HT-29 (cell line): ENCODE data around the gene CAMTA1. TPM values are rescaled to one million over a fixed set of nuclear protein-coding genes. Genes with fewer than 3 reads are reported as not detected.
A peak's percentile ranks its signal among the peaks of the same experiment; 100 is the strongest.

ENCODE experiments used
- DNase-seq: peaks from one replicate; pipeline ENCODE4 v3.0.0-alpha.2; 2015; ENCODE audit warnings: low spot score
- total RNA-seq: library from RNA; depleted of rRNA; stranded (reverse); fragments of >200 nt; shearing (Covaris generic); gene quantifications from 2 replicates; pipeline ENCODE4 v1.2.3, GENCODE V29; 2014

Gene CAMTA1
- total RNA-seq, 1 experiment from 2014 or later: 62.2 TPM

DNA sequence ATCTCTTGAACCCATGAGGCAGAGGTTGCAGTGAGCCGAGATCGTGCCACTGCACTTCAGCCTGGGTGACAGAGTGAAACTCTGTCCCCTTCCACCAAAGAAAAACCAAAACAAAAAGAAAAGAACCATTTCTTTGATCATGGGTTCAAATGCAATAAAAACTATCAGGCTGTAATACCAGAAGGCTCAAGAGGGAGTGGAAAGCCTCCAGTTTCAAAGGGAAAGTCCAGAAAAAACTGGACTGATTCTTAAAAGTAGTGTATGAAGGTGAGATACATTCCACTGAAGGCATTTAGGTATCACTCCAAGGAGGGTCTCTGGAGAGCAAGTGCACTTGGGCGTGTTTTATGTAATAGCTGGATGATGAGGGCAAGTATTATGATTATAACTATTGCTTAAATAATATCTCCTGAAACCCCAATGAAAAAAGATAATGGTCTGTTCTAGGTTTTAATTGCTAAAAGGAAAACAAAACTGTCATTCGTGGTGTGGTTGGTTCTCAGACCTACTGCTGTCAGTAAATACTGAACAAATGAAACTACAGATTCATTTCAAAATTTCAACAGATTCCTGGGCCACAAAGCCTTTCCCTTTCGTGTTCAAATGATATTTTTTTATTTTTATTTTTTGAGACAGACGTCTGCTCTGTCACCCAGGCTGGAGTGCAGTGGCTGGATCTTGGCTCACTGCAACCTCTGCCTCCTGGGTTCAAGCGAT is 6.0 kb upstream of the CAMTA1 start:
- DNase-seq: no peak

GRCh38 chr1:6782151-6782550 is 3.1 kb upstream of the CAMTA1 start:
- DNase-seq: no peak

DNA sequence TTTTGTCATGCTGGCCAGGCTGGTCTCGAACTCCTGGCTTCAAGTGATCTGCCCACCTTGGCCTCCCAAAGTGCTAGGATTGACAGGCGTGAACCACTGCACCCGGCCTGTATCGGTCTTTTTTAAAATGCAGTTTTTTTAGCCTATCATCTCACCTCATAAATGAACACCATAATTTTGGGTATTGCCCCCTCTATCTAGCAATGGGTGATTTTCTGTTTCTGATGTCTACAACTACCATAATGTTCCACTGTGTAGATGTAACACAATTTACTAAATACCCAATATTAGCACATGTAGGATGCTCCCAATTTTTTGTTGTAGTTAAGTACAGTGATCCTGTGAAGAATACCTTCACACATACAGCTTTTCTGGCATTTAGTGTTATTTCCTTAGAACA is 2.0 kb upstream of the CAMTA1 start:
- DNase-seq: peak; percentile 3

GRCh38 chr1:6783936-6784559 is 1.2 kb upstream of the CAMTA1 start:
- no peak for DNase-seq

DNA sequence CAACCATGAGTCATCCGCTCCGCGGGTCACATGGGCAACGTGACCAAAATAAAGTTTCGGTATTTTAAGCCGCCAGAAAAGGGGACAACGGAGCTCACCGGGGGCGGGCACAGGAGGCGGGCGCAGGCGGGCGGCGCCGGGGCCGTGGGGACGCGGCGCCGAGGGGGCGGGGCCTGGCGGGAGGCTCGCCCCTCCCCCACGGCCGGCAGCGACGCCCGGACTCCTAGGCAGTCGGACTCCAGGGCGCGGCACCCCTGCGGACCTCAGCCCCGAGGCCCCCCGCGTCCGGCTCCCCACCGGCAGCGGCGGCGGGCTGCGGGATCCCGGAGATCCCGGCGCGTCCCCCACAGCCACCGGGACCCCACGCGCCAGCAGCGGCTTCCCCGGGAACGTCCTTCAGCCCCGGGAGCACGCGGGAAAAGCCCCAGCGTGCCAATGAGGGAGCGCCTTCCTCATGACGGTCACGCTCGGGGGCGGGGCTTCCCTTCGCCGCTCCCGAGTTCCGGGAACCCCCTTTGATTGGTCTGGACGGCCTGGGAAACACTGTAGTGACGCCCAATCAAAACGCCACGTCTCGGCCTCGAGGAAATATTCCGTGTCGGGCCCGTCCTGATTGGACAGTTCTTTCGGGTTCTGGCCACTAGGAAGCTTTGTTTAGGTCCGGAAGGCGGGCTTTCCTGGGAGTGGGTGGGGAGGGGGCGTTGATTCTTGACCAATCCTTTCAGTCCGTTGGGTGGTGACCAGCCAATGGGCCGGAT is 515 bp upstream of the CAMTA1 start:
- peak; percentile 100 for DNase-seq

GRCh38 chr1:6785728-6786505 is 663 bp downstream of the CAMTA1 start:
- no peak for DNase-seq

GRCh38 chr1:6788946-6789345 is 3.7 kb downstream of the CAMTA1 start:
- DNase-seq: no peak

GRCh38 chr1:6790146-6790545 is 4.9 kb downstream of the CAMTA1 start:
- no peak for DNase-seq

DNA sequence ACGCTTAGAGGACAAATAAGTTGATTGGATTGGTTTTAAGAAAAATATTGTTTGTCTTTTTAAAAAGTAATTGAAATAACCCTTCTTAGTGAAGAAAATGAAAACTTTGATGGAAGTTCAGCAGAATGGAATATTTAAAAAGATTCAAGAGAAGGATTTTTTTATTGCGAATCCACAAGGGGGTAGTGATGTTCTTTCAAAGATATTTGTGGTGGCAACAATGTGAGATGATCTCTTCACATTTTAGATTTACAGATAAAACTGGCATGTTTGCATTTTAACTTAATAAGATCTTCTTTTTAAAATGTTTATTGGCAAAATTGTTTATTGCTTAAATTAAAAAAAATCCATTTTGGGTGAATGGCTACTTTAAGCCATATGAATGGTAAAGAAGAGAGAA is 8.9 kb downstream of the CAMTA1 start:
- DNase-seq: peak; percentile 39

DNA sequence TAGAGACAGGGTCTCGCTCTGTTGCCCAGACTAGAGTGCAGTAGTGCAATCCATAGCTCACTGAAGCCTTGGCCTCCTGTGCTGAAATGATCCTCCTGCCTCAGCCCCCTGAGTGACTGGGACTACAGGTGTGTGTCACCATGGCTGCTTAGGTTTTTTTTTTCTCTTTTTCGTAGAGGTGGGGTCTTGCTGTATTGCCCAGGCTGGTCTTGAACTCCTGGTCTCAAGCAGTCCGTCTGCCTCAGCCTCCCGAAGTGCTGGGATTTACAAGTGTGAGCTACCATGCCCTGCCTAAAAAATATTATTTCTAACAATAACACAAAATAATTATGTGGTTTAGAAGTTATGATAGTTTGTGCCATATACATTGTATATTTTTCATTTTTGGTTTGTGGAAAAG is 9.9 kb downstream of the CAMTA1 start:
- no peak for DNase-seq

- DNase-seq: no peak
These were observed 10.4 kb downstream of the CAMTA1 start for GRCh38 chr1:6795661-6796060.

GRCh38 chr1:6796095-6796494 is 10.8 kb downstream of the CAMTA1 start:
- DNase-seq: no peak

- DNase-seq: no peak
These were observed 14.2 kb downstream of the CAMTA1 start for GRCh38 chr1:6799499-6799898.

- DNase-seq: peak; percentile 2
These were observed 15.5 kb downstream of the CAMTA1 start for GRCh38 chr1:6800745-6801144.

DNA sequence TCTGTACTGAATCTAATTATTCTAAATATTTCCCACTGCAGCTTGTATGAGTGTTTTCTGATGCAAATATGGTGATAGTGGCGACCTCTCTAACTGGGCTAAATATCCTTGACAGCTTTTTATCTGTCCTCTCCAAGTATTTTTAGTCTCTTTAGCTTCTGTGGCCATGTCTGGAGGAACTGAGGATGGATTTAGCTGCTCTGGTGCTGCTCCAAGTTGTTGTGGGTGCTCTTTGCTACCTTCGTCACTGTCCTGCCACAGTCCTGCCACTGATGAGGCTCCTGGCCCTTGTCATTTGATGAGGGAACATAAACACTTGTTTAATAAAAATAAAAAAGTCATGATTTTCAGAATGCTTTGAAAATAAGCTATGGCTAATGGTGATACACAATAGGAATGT is 15.9 kb downstream of the CAMTA1 start:
- no peak for DNase-seq

DNA sequence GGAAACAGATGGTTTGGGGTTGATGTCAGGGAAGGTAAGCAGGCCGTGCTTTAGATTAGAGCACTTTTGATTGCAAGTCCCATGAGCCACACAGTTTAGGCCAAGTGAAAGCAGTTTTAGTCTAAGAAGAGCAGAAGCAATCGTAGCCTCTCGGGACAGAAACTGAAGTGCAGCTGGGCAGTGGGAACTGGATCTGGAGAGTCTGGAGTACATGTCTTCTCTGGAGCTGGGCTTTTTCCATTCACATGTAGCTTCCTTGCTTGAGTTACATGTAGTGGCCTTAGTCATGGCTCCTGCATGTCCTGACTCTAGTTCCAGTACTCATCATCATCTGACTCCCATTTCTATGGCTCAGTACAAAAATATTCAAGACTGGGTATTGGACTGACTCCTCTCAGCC is 16.7 kb downstream of the CAMTA1 start:
- DNase-seq: no peak

DNA sequence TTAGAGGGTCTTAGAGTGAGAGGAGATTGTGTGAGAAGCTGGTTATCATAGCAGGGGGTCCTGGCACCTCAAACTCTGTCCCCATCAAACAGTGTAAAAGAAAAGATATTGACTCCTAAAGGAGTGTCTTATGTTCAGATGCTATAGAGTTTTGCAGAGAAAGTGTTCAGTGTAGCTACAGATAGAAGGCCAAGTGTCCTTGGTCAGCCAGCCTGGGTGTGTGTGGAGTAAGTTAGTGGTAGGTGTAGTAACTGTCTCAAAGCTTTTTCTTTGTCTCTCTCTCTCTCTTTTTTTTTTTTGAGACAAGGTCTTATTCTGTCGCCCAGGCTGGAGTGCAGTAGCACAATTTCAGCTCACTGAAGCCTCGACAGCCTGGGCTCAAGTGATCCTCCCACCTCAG is 17.2 kb downstream of the CAMTA1 start:
- DNase-seq: no peak

DNA sequence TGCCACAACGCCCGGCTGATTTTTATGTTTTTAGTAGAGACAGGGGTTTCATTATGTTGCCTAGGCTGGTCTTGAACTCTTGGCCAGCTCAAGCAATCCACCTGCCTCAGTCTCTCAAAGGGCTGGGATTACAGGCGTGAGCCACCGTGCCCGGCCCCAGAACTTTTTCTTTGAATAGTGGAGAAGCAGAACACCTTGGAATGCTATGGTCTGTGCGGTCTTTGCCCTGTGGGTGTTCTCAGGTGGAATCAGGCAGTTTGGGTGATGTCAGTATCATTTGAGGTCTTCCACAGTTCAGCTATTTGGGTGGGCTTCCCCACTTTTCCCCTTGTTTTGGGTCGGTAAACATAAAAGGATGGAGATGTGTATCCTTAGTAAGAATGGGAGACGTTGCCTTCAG is 17.6 kb downstream of the CAMTA1 start:
- no peak for DNase-seq

- DNase-seq: no peak
These were observed 18.1 kb downstream of the CAMTA1 start for GRCh38 chr1:6803357-6803756.

- DNase-seq: no peak
These were observed 19.8 kb downstream of the CAMTA1 start for GRCh38 chr1:6805004-6805416.

DNA sequence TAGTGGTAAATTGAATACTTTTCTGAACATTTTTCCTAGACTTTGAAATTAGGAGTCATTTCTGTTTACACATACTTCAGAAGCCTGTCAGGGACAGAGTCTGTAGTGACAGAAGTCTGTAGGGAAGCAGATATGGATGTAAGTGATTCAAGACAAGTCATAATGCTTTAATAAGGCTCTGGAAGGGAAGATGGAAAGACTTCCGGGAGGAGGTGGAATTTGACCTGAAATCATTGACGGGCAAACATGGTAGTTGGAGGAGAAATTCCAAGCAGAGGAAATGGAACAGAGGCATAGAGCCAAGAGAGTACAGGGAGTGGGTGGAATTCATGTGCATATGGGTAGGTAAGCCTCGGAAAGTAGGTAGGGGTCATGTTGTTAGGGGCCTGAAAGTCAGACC is 22.5 kb downstream of the CAMTA1 start:
- peak; percentile 54 for DNase-seq

GRCh38 chr1:6809461-6809860 is 24.2 kb downstream of the CAMTA1 start:
- no peak for DNase-seq
